ENCODE measurements around the gene RPS17.
"Not testable (repeated sequence)": the region's sequence is repeated elsewhere in the genome, so short reads cannot be mapped to it uniquely, and the experiment has no call there.

- not testable (repeated sequence) for TF ChIP-seq CTCF (IDR thresholded peaks at IDR 0.05; ENCODE audit: insufficient read depth, low read depth, low read length); EZH2 (IDR thresholded peaks at IDR 0.05; ENCODE audit: insufficient read depth, low read length)
Observed at GRCh38 chr15:82505842-82506241, 34.4 kb downstream of the RPS17 start.
